Left hindlimb (tissue), 1 donor: ENCODE data around the gene PRR15L.
"Not testable (repeated sequence)": the region's sequence is repeated elsewhere in the genome, so short reads cannot be mapped to it uniquely, and the experiment has no call there.

ENCODE experiments used
- DNase-seq: peaks from one replicate; pipeline ENCODE4 v3.0.0-alpha.2; 2018

Gene PRR15L

GRCh38 chr17:47956791-47957590 is 692 bp downstream of the PRR15L start:
- no peak for DNase-seq

DNA sequence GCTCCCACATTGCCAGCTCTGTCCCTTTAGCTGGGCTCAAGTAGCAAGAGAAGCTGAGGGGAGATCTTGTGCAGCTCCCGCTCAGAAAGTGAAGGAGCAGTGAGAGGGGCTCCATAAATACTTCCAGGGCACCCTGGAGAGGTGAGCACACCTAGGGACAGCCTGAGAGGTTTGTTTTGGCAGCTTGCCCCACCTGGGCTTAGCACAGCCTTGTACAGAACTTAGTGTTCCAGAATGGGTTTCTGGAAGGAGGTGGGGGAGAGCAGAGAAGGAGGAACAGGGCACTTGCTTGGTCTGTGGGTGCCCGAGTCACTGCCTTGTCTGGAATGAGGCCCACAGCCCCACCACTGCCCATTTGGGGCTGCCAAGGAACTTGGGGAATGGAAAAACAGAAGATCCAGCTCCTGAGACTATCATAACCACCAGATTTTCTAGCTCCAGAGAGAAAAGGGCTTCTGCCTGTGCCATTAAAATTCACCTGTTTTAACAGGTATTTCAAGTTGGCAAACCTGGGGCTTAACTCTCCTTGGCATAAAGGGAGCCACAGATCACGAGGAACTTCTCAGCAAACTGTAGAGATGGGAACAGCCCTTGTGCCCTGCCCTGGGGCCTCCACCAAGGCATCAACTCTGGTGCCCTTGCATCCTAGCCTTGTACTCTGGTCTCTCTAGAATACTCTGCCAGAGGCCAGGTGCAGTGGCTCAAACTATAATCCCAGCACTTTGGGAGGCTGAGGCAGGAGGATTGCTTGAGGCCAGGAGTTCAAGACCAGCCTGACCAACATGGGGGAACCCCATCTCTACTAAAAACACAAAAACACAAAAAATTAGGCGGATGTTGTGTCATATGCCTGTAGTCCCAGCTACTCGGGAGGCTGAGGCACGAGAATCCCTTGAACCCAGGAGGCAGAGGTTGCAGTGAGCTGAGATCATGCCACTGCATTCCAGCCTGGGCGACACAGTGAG is 1.9 kb downstream of the PRR15L start:
- no peak for DNase-seq

- no peak for DNase-seq
These were observed 3.8 kb downstream of the PRR15L start for GRCh38 chr17:47953909-47954308.

GRCh38 chr17:47952171-47953021 is 5.3 kb downstream of the PRR15L start:
- DNase-seq: no peak

- no peak for DNase-seq
These were observed 7.2 kb downstream of the PRR15L start for GRCh38 chr17:47950448-47950847.

DNA sequence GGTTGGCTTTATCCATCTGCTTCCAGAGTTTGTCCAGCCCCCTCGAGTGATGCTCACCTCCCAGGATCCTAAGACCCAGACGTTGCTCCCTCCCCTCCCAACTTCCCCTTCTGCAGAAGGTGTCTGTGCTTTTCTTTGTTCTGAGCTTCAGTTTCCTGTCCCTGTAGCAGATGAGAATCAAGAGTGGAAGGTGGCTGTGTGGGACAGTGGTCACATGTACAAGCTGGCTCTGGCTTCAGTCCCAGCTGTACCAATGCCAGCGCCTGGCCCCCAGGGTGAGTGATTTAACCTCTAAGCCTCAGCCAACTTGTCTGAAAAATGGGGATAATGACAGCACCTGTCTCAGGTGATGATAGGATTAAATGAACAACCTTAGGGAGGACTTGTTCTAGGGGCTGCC is 7.7 kb downstream of the PRR15L start:
- no peak for DNase-seq

DNA sequence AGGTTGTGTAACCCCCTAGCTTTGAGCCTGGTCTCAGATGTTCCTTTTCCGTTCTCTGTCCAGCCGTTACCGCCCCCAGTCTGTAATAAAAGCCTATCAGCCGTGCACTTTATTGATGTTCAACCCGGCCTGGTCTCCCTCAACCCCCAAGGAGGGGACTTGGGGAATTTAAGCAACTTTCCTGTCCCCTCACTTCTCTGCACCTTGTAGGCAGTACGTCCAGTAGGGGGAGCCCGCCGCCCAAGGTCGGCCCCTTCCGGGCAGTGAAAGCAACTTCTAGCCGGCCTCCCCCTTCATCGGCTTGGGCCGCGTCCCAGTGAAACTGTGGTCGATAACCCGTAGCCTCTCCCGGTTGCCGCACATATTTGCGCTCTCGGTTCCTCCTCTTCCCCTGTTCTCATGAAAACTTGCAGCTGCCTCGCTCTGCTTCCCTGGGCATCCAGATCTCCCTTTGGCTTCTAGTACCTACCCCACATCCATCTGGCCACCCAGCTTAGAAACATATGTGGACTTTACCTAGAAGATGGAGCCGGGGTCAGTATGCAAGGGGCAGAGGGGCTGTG is 8.4 kb downstream of the PRR15L start:
- DNase-seq: peak; percentile 91

- no peak for DNase-seq
These were observed 8.9 kb downstream of the PRR15L start for GRCh38 chr17:47948706-47949196.

DNA sequence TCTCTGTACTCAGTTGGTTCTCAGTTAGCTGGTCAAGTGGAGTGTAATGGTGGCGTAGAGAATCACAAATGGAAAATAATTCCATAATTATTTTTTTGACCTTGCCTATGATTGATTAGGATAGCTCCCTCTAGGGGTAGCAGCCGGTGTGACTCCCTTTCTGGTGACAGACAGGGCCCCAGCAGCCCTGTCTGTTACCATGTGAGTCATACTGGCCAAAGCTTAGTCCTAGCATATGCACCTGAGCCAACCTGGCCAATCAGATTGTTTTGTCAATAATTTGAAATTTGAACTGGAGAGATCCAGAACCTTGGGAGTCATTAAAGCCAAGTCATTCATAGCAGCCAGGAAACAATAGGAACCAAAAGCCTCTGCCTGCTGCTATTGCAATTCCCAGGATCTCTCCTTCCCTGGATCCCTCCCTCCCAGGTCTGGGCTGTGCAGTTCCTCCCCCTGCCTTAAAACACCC is 10.7 kb downstream of the PRR15L start:
- no peak for DNase-seq

GRCh38 chr17:47946516-47946915 is 11.2 kb downstream of the PRR15L start:
- DNase-seq: no peak

GRCh38 chr17:47945529-47946508 is 11.9 kb downstream of the PRR15L start:
- no peak for DNase-seq

DNA sequence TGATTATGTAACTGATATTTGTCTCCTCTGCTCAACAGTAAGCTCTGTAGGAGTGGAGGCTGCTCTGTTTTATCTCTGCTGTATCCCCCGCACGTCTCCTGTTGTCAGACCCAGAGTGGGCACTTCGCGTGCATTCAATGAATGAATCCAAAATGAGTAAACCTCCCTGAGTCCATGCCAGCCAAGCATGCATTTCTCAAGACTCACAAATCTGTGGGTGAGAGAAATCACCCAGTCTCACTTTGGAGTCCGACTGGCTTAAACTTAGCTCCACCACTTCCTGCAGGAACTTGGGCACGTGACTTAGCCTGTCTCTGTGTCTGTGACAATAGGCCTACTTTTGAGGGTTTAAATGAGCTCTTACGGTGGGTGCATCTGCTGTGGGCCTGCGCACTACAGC is 12.6 kb downstream of the PRR15L start:
- no peak for DNase-seq

GRCh38 chr17:47942568-47942967 is 15.1 kb downstream of the PRR15L start:
- DNase-seq: no peak

DNA sequence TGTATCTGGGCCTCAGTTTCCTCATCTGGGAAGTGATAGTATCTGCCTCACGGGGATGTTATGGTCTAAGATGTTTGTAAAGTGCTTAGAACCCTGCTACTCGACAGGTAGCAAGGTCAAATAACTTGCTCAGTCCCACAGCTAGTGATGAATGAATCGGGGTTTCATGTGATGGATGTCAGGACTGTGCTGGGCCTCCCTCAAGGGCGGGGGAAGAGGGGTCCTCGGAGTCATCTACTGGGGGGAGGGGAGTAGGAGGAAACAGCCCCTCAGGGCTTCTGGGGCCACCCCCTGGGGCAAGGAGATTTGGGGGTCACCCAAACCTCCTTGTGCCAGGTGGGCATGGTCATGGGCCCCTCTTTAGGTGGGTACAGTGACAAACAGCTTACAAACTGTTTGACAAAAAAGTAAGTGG is 15.6 kb downstream of the PRR15L start:
- no peak for DNase-seq

DNA sequence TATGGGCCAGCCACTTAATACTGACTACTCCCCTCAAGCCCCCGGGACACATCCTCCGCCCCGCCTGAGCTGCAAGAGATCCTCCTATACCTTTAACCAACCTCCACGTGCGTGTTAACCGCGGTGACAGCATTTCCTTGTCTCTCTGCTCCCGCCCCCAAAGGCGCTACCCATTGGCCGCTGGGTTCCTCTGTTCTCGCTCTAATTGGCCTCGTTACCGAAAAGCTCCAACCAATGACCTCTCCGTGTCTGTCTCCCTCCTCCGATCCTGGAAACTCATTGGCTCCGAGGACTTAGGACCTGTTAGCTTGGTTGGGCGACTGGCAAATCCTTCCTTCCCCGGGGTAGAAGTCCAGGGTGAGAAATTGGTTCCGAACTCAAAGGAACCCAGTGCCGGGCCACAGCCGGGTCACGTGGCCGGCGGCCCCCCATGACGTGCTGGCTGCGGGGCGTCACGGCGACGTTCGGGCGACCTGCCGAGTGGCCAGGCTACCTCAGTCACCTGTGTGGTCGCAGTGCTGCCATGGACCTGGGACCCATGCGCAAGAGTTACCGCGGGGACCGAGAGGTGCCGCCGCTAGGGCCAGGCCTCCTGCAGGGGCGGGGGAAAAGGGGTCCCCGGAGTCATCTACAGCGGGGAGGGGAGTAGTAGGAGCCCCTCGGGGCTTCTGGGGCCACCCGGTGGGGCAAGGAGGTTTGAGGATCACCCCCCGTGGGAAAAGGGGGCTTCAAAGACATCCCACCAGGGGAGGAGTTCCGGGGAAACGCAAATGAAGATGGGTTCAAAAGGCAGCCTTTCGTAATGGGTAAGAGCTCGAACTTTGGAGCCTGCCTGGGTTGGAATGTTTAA is 16.2 kb downstream of the PRR15L start, which contains the start of gene PNPO:
Gene PNPO, plus strand, starts transcription at position 326 of the 850 bp plus-strand sequence. Its CDS starts 105 bp downstream, at position 431.
- DNase-seq: peak; percentile 94

GRCh38 chr17:47937941-47938340 is 19.7 kb downstream of the PRR15L start:
- no peak for DNase-seq

DNA sequence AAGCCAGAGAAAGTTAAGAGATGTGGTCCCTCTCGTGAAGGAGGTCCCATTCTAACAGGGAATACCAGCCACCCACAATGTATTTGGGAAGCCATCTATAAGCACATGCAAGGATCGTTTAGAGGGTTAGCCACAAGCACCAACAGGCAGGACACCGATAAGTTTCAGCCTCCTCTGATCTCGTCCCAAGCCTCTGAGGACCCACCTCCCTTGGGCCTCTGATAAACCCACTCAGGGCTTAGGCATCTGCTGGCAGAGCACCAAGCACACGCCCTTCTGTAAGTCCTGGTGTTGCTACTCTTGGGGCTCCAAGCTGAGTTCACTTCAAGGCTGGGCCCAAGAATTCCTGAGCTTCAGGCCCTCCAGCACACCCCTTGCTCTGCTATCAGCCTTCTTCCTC is 21.7 kb downstream of the PRR15L start:
- no peak for DNase-seq

- not testable (repeated sequence) for DNase-seq
These were observed 22.2 kb downstream of the PRR15L start for GRCh38 chr17:47935468-47935867.

GRCh38 chr17:47934856-47935255 is 22.8 kb downstream of the PRR15L start:
- no peak for DNase-seq

DNA sequence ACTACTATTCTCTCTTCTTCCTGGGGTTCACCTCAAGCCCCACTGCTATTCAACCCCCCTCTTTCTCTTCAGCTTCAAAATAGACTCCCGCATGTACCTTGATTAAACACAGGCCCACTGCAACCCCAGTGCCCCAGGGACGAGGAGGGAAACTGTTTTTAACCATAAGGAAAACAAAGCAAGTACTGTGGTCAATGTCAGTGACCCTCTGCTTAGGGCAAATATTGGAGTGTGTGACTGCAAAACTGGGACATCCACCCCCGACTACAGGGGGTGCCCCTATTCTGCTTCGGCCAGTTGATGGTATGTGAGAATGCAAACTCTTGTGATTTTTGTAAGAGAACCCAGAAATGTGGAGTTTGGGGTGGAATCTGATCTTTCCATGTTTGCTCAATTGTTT is 25.8 kb downstream of the PRR15L start:
- no peak for DNase-seq
